ENCODE data around the gene COL11A2.

DNA sequence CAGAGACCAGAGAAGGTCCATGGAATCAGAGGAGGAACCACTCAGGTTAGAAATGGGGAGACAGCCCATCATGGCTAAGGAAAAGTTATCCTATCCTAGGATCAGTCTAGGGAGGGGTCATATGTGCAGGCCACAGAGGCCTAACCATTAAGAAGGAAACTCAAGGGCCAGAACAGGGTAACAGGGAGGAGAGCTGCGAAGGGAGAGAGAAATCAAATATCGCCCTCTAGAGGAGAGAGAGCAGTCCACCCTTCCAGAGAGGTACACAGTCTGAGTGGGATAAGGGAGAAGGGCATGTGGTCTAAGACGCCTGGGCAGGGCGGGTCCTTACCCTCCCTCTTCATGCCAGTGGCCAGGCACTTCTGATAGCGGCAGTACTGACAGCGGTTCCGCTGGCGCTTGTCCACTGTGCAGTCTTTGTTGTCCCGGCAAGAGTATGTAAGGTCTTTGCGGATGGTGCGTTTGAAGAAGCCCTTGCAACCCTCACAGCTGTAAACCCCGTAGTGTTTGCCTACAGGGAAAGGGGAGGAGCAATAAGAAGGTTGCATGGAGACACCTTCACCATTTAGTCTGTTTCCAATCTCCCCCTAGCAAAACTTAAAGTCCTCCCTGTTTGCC, 5.3 kb upstream of the COL11A2 start:
- TF ChIP-seq, protein P1, sequence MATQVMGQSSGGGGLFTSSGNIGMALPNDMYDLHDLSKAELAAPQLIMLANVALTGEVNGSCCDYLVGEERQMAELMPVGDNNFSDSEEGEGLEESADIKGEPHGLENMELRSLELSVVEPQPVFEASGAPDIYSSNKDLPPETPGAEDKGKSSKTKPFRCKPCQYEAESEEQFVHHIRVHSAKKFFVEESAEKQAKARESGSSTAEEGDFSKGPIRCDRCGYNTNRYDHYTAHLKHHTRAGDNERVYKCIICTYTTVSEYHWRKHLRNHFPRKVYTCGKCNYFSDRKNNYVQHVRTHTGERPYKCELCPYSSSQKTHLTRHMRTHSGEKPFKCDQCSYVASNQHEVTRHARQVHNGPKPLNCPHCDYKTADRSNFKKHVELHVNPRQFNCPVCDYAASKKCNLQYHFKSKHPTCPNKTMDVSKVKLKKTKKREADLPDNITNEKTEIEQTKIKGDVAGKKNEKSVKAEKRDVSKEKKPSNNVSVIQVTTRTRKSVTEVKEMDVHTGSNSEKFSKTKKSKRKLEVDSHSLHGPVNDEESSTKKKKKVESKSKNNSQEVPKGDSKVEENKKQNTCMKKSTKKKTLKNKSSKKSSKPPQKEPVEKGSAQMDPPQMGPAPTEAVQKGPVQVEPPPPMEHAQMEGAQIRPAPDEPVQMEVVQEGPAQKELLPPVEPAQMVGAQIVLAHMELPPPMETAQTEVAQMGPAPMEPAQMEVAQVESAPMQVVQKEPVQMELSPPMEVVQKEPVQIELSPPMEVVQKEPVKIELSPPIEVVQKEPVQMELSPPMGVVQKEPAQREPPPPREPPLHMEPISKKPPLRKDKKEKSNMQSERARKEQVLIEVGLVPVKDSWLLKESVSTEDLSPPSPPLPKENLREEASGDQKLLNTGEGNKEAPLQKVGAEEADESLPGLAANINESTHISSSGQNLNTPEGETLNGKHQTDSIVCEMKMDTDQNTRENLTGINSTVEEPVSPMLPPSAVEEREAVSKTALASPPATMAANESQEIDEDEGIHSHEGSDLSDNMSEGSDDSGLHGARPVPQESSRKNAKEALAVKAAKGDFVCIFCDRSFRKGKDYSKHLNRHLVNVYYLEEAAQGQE (IDR thresholded peaks at IDR 0.05; ENCODE audit: low read depth) = no peak
- TF ChIP-seq TAF1 (IDR thresholded peaks at IDR 0.05; ENCODE audit: low read depth) = no peak
- TF ChIP-seq TEAD4 (IDR thresholded peaks at IDR 0.05) = no peak
- TF ChIP-seq FOXM1 (IDR thresholded peaks at IDR 0.05; ENCODE audit: borderline replicate concordance, low read depth) = no peak
- no peak for TF ChIP-seq TCF12 (IDR thresholded peaks at IDR 0.05; ENCODE audit: low read depth)
- TF ChIP-seq EGR1 (IDR thresholded peaks at IDR 0.05) = no peak
- TF ChIP-seq EP300 (IDR thresholded peaks at IDR 0.05; ENCODE audit: borderline replicate concordance) = no peak
- TF ChIP-seq, protein P2, sequence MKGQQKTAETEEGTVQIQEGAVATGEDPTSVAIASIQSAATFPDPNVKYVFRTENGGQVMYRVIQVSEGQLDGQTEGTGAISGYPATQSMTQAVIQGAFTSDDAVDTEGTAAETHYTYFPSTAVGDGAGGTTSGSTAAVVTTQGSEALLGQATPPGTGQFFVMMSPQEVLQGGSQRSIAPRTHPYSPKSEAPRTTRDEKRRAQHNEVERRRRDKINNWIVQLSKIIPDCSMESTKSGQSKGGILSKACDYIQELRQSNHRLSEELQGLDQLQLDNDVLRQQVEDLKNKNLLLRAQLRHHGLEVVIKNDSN (IDR thresholded peaks at IDR 0.05) = no peak
- TF ChIP-seq RAD21 (IDR thresholded peaks at IDR 0.05; ENCODE audit: low read depth) = peak; percentile 71
- no peak for TF ChIP-seq NFIC (IDR thresholded peaks at IDR 0.05)
- no peak for TF ChIP-seq CREB1 (IDR thresholded peaks at IDR 0.05; ENCODE audit: low read depth)
- TF ChIP-seq, protein P3, sequence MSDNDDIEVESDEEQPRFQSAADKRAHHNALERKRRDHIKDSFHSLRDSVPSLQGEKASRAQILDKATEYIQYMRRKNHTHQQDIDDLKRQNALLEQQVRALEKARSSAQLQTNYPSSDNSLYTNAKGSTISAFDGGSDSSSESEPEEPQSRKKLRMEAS (IDR thresholded peaks at IDR 0.05) = no peak
